ENCODE results near the gene UNC13A.
"Not testable (repeated sequence)": the region's sequence is repeated elsewhere in the genome, so short reads cannot be mapped to it uniquely, and the experiment has no call there.

The UNC13A gene

GRCh38 chr19:17602217-17602616 lies 85.9 kb downstream of the UNC13A start:
- POLR2A ChIA-PET, result no interaction called here
- CTCF ChIA-PET, result no interaction called here
- no peak for DNase-seq (ENCODE audit: extremely low spot score)
- TF ChIP-seq NFRKB (IDR thresholded peaks at IDR 0.05) (no peak), BHLHE40 (IDR thresholded peaks at IDR 0.05; ENCODE audit: borderline replicate concordance) (no peak), ELF4 (IDR thresholded peaks at IDR 0.05) (no peak), FOXK2 (IDR thresholded peaks at IDR 0.05) (no peak), SP1 (IDR thresholded peaks at IDR 0.05) (no peak), L3MBTL2 (conservative IDR thresholded peaks at IDR 0.05) (no peak)

- no peak for TF ChIP-seq CTBP1 (IDR thresholded peaks at IDR 0.05; ENCODE audit: borderline replicate concordance)
- no peak for TF ChIP-seq ELF4 (IDR thresholded peaks at IDR 0.05)
- no peak for TF ChIP-seq BHLHE40 (IDR thresholded peaks at IDR 0.05; ENCODE audit: borderline replicate concordance)
- TF ChIP-seq FOXA1 (IDR thresholded peaks at IDR 0.05), result no peak
- no peak for TF ChIP-seq FOXM1 (IDR thresholded peaks at IDR 0.05; ENCODE audit: borderline replicate concordance)
- TF ChIP-seq LEF1 (IDR thresholded peaks at IDR 0.05; ENCODE audit: borderline replicate concordance), result no peak
- TF ChIP-seq TARDBP (IDR thresholded peaks at IDR 0.05), result no peak
- TF ChIP-seq FOXK2 (IDR thresholded peaks at IDR 0.05), result no peak
- TF ChIP-seq ZNF384 (IDR thresholded peaks at IDR 0.05), result no peak
- TF ChIP-seq ARNT (IDR thresholded peaks at IDR 0.05), result no peak
- TF ChIP-seq PKNOX1 (IDR thresholded peaks at IDR 0.05), result no peak
- no peak for DNase-seq (ENCODE audit: extremely low spot score)
- ChIA-PET CTCF (no interaction called here), POLR2A (no interaction called here)
Observed at GRCh38 chr19:17601683-17602082, 86.5 kb downstream of the UNC13A start.

- TF ChIP-seq SP1 (IDR thresholded peaks at IDR 0.05) (no peak), CTBP1 (IDR thresholded peaks at IDR 0.05; ENCODE audit: borderline replicate concordance) (no peak), BHLHE40 (IDR thresholded peaks at IDR 0.05; ENCODE audit: borderline replicate concordance) (no peak), FOXM1 (IDR thresholded peaks at IDR 0.05; ENCODE audit: borderline replicate concordance) (no peak), TARDBP (IDR thresholded peaks at IDR 0.05) (no peak), PKNOX1 (IDR thresholded peaks at IDR 0.05) (no peak), ZNF384 (IDR thresholded peaks at IDR 0.05) (no peak), L3MBTL2 (conservative IDR thresholded peaks at IDR 0.05) (no peak), FOXA1 (IDR thresholded peaks at IDR 0.05) (no peak), LEF1 (IDR thresholded peaks at IDR 0.05; ENCODE audit: borderline replicate concordance) (no peak), FOXK2 (IDR thresholded peaks at IDR 0.05) (no peak), NFRKB (IDR thresholded peaks at IDR 0.05) (no peak), HDGF (IDR thresholded peaks at IDR 0.05; ENCODE audit: borderline replicate concordance) (no peak), ARNT (IDR thresholded peaks at IDR 0.05) (no peak), ELF4 (IDR thresholded peaks at IDR 0.05) (no peak), SUZ12 (IDR thresholded peaks at IDR 0.05) (no peak)
- POLR2A ChIA-PET, result no interaction called here
- no peak for DNase-seq (ENCODE audit: extremely low spot score)
- CTCF ChIA-PET, result interaction anchor here (0.6 kb wide), 1 partner anchor 175 kb away, joined by 3 read pairs; no protein-coding TSS in a partner anchor
Observed at GRCh38 chr19:17599780-17600179, 88.4 kb downstream of the UNC13A start.

GRCh38 chr19:17598953-17599352 lies 89.2 kb downstream of the UNC13A start:
- TF ChIP-seq ELF4 (IDR thresholded peaks at IDR 0.05) (no peak), L3MBTL2 (conservative IDR thresholded peaks at IDR 0.05) (no peak), LEF1 (IDR thresholded peaks at IDR 0.05; ENCODE audit: borderline replicate concordance) (no peak), FOXA1 (IDR thresholded peaks at IDR 0.05) (no peak), TARDBP (IDR thresholded peaks at IDR 0.05) (no peak), BHLHE40 (IDR thresholded peaks at IDR 0.05; ENCODE audit: borderline replicate concordance) (no peak), CTBP1 (IDR thresholded peaks at IDR 0.05; ENCODE audit: borderline replicate concordance) (no peak), ZNF384 (IDR thresholded peaks at IDR 0.05) (no peak), PKNOX1 (IDR thresholded peaks at IDR 0.05) (no peak), NFRKB (IDR thresholded peaks at IDR 0.05) (no peak), SP1 (IDR thresholded peaks at IDR 0.05) (no peak), FOXK2 (IDR thresholded peaks at IDR 0.05) (no peak), ARNT (IDR thresholded peaks at IDR 0.05) (no peak), SUZ12 (IDR thresholded peaks at IDR 0.05) (no peak), FOXM1 (IDR thresholded peaks at IDR 0.05; ENCODE audit: borderline replicate concordance) (no peak), HDGF (IDR thresholded peaks at IDR 0.05; ENCODE audit: borderline replicate concordance) (no peak)
- DNase-seq (ENCODE audit: extremely low spot score), result no peak
- ChIA-PET CTCF (no interaction called here), POLR2A (no interaction called here)

GRCh38 chr19:17598063-17598462 lies 90.1 kb downstream of the UNC13A start:
- POLR2A ChIA-PET; DNase-seq (ENCODE audit: extremely low spot score): not testable (repeated sequence)
- CTCF ChIA-PET, result interaction anchor here (1.0 kb wide), 1 partner anchor 8 kb away, joined by 3 read pairs; no protein-coding TSS in a partner anchor

- DNase-seq (ENCODE audit: extremely low spot score); POLR2A ChIA-PET; CTCF ChIA-PET: not testable (repeated sequence)
Observed at GRCh38 chr19:17594296-17594695, 93.9 kb downstream of the UNC13A start.

GRCh38 chr19:17590866-17591265 lies 97.3 kb downstream of the UNC13A start:
- ChIA-PET CTCF (interaction anchor here (1.4 kb wide), 1 partner anchor 17 kb away, joined by 5 read pairs; no protein-coding TSS in a partner anchor), POLR2A (no interaction called here)
- no peak for TF ChIP-seq FOXM1 (IDR thresholded peaks at IDR 0.05; ENCODE audit: borderline replicate concordance)
- TF ChIP-seq BHLHE40 (IDR thresholded peaks at IDR 0.05; ENCODE audit: borderline replicate concordance), result no peak
- TF ChIP-seq HDGF (IDR thresholded peaks at IDR 0.05; ENCODE audit: borderline replicate concordance), result no peak
- no peak for TF ChIP-seq ZNF384 (IDR thresholded peaks at IDR 0.05)
- no peak for TF ChIP-seq LEF1 (IDR thresholded peaks at IDR 0.05; ENCODE audit: borderline replicate concordance)
- TF ChIP-seq ELF4 (IDR thresholded peaks at IDR 0.05), result no peak
- no peak for TF ChIP-seq L3MBTL2 (conservative IDR thresholded peaks at IDR 0.05)
- TF ChIP-seq PKNOX1 (IDR thresholded peaks at IDR 0.05), result no peak
- TF ChIP-seq CTBP1 (IDR thresholded peaks at IDR 0.05; ENCODE audit: borderline replicate concordance), result no peak
- TF ChIP-seq TARDBP (IDR thresholded peaks at IDR 0.05), result no peak
- no peak for DNase-seq (ENCODE audit: extremely low spot score)

- DNase-seq (ENCODE audit: extremely low spot score); CTCF ChIA-PET; POLR2A ChIA-PET: not testable (repeated sequence)
Observed at GRCh38 chr19:17585395-17585794, 102.8 kb downstream of the UNC13A start.
